PFSK-1 (cell line): ENCODE results near the gene VAV2.

ENCODE experiments used
- FOXP2 ChIP-seq: optimal IDR thresholded peaks from 2 replicates; pipeline ENCODE3; 2011; ENCODE audit warnings: borderline replicate concordance, control low read depth, inconsistent platforms; ENCODE audit not compliant: insufficient read depth; ENCODE audit errors: extremely low read length, extremely low read depth
- POLR2AphosphoS5 ChIP-seq: IDR thresholded peaks from 2 replicates; pipeline ENCODE4 v1.6.1; 2012; ENCODE audit warnings: low read depth, mild to moderate bottlenecking, control low read depth, low read length, moderate library complexity
- REST ChIP-seq, 2 experiments: IDR thresholded peaks; 2 replicates each; pipeline versions ENCODE4 v1.6.1 to v1.8.0; 2011 to 2012; ENCODE audit warnings: low read depth in 2 of 2, low read length in 2 of 2, control low read depth in 1 of 2, inconsistent platforms in 1 of 2, mild to moderate bottlenecking in 1 of 2, moderate library complexity in 1 of 2; ENCODE audit not compliant: insufficient read depth in 1 of 2
- SIN3A ChIP-seq: IDR thresholded peaks from 2 replicates; pipeline ENCODE4 v1.6.1; 2012; ENCODE audit warnings: mild to moderate bottlenecking, low read length, moderate library complexity, borderline replicate concordance; ENCODE audit not compliant: insufficient read depth
- TAF1 ChIP-seq: IDR thresholded peaks from 2 replicates; pipeline ENCODE4 v1.6.1; 2012; ENCODE audit warnings: low read length, control low read depth, borderline replicate concordance; ENCODE audit not compliant: insufficient read depth

VAV2 gene

GRCh38 chr9:133968966-133969617 lies 23.0 kb downstream of the VAV2 start:
- TF ChIP-seq SIN3A (no peak), TAF1 (no peak), FOXP2 (no peak), REST (IDR thresholded peaks at IDR 0.05; ENCODE audit: insufficient read depth in 1 of 2, low read depth in 2 of 2, low read length in 2 of 2) (no peak), POLR2AphosphoS5 (no peak)

GRCh38 chr9:133968428-133968827 lies 23.7 kb downstream of the VAV2 start:
- TF ChIP-seq POLR2AphosphoS5, result no peak
- TF ChIP-seq SIN3A, result no peak
- TF ChIP-seq FOXP2, result no peak
- TF ChIP-seq TAF1, result no peak
- no peak for TF ChIP-seq REST (IDR thresholded peaks at IDR 0.05; ENCODE audit: insufficient read depth in 1 of 2, low read depth in 2 of 2, low read length in 2 of 2)

GRCh38 chr9:133967024-133967741 lies 24.9 kb downstream of the VAV2 start:
- TF ChIP-seq FOXP2, result no peak
- TF ChIP-seq TAF1, result no peak
- TF ChIP-seq REST (IDR thresholded peaks at IDR 0.05; ENCODE audit: insufficient read depth in 1 of 2, low read depth in 2 of 2, low read length in 2 of 2), result no peak
- TF ChIP-seq POLR2AphosphoS5, result no peak
- no peak for TF ChIP-seq SIN3A

- TF ChIP-seq SIN3A, result no peak
- TF ChIP-seq POLR2AphosphoS5, result no peak
- no peak for TF ChIP-seq TAF1
- TF ChIP-seq FOXP2, result no peak
- no peak for TF ChIP-seq REST (IDR thresholded peaks at IDR 0.05; ENCODE audit: insufficient read depth in 1 of 2, low read depth in 2 of 2, low read length in 2 of 2)
Observed at GRCh38 chr9:133964463-133964862, 27.7 kb downstream of the VAV2 start.

- TF ChIP-seq POLR2AphosphoS5 (no peak), REST (IDR thresholded peaks at IDR 0.05; ENCODE audit: insufficient read depth in 1 of 2, low read depth in 2 of 2, low read length in 2 of 2) (no peak), TAF1 (no peak), FOXP2 (no peak), SIN3A (no peak)
Observed at GRCh38 chr9:133963166-133963565, 29.0 kb downstream of the VAV2 start.
